Measurements from ENCODE around the gene INTS11. TPM values are rescaled to one million over a fixed set of nuclear protein-coding genes. Genes with fewer than 3 reads are reported as not detected.
"Not testable (repeated sequence)": the region's sequence is repeated elsewhere in the genome, so short reads cannot be mapped to it uniquely, and the experiment has no call there.

The INTS11 gene
- total RNA-seq, 1 donor from 2014 or later: 106 TPM

- H3K27ac Mint-ChIP-seq (ENCODE audit: unreplicated experiment): no peak overlapping the region
- no peak overlapping the region for H3K4me3 Mint-ChIP-seq (ENCODE audit: unreplicated experiment)
- peaks cover 23% of the 10 kb centered on the region for H3K4me1 Mint-ChIP-seq (ENCODE audit: unreplicated experiment)
- H3K36me3 Mint-ChIP-seq (ENCODE audit: unreplicated experiment): peaks cover 3% of the 10 kb centered on the region
- no peaks in the 10 kb centered on the region for H3K27me3 Mint-ChIP-seq (ENCODE audit: unreplicated experiment)
- TF ChIP-seq CTCF (IDR thresholded peaks at IDR 0.05): no peak
- H3K9me3 Mint-ChIP-seq (ENCODE audit: unreplicated experiment): no peaks in the 10 kb centered on the region
- no peak for DNase-seq (ENCODE audit: extremely low spot score, unreplicated experiment)
These were observed 46.9 kb upstream of the INTS11 start for GRCh38 chr1:1371364-1371745.

- H3K4me1 Mint-ChIP-seq (ENCODE audit: unreplicated experiment): peaks cover 23% of the 10 kb centered on the region
- H3K27ac Mint-ChIP-seq (ENCODE audit: unreplicated experiment): no peak overlapping the region
- no peaks in the 10 kb centered on the region for H3K9me3 Mint-ChIP-seq (ENCODE audit: unreplicated experiment)
- H3K27me3 Mint-ChIP-seq (ENCODE audit: unreplicated experiment): no peaks in the 10 kb centered on the region
- H3K4me3 Mint-ChIP-seq (ENCODE audit: unreplicated experiment): no peak overlapping the region
- DNase-seq (ENCODE audit: extremely low spot score, unreplicated experiment): no peak
- TF ChIP-seq CTCF (IDR thresholded peaks at IDR 0.05): no peak
- peaks cover 3% of the 10 kb centered on the region for H3K36me3 Mint-ChIP-seq (ENCODE audit: unreplicated experiment)
These were observed 46.4 kb upstream of the INTS11 start for GRCh38 chr1:1370771-1371300.

GRCh38 chr1:1370094-1370493 lies 45.6 kb upstream of the INTS11 start:
- not testable (repeated sequence) for H3K27ac Mint-ChIP-seq (ENCODE audit: unreplicated experiment); H3K4me3 Mint-ChIP-seq (ENCODE audit: unreplicated experiment); H3K9me3 Mint-ChIP-seq (ENCODE audit: unreplicated experiment); H3K36me3 Mint-ChIP-seq (ENCODE audit: unreplicated experiment); H3K27me3 Mint-ChIP-seq (ENCODE audit: unreplicated experiment); DNase-seq (ENCODE audit: extremely low spot score, unreplicated experiment)
- H3K4me1 Mint-ChIP-seq (ENCODE audit: unreplicated experiment): peaks cover 23% of the 10 kb centered on the region

- Mint-ChIP-seq H3K9me3 (ENCODE audit: unreplicated experiment) (no peaks in the 10 kb centered on the region), H3K36me3 (ENCODE audit: unreplicated experiment) (no peaks in the 10 kb centered on the region), H3K4me1 (ENCODE audit: unreplicated experiment) (peaks cover 12% of the 10 kb centered on the region), H3K27ac (ENCODE audit: unreplicated experiment) (no peak overlapping the region), H3K27me3 (ENCODE audit: unreplicated experiment) (no peaks in the 10 kb centered on the region), H3K4me3 (ENCODE audit: unreplicated experiment) (no peak overlapping the region)
- no peak for DNase-seq (ENCODE audit: extremely low spot score, unreplicated experiment)
- no peak for TF ChIP-seq CTCF (IDR thresholded peaks at IDR 0.05)
These were observed 42.9 kb upstream of the INTS11 start for GRCh38 chr1:1367315-1367714.

- no peak for DNase-seq (ENCODE audit: extremely low spot score, unreplicated experiment)
- no peaks in the 10 kb centered on the region for H3K9me3 Mint-ChIP-seq (ENCODE audit: unreplicated experiment)
- no peak for TF ChIP-seq CTCF (IDR thresholded peaks at IDR 0.05)
- peaks cover 13% of the 10 kb centered on the region for H3K4me1 Mint-ChIP-seq (ENCODE audit: unreplicated experiment)
- H3K4me3 Mint-ChIP-seq (ENCODE audit: unreplicated experiment): no peak overlapping the region
- H3K27ac Mint-ChIP-seq (ENCODE audit: unreplicated experiment): no peak overlapping the region
- no peaks in the 10 kb centered on the region for H3K36me3 Mint-ChIP-seq (ENCODE audit: unreplicated experiment)
- H3K27me3 Mint-ChIP-seq (ENCODE audit: unreplicated experiment): no peaks in the 10 kb centered on the region
These were observed 42.2 kb upstream of the INTS11 start for GRCh38 chr1:1366699-1367066.
